ENCODE data around the gene PLA2G2E.
A peak's percentile ranks its signal among the peaks of the same experiment; 100 is the strongest.
"Not testable (repeated sequence)": the region's sequence is repeated elsewhere in the genome, so short reads cannot be mapped to it uniquely, and the experiment has no call there.

The PLA2G2E gene

GRCh38 chr1:19927130-19927421 is 3.7 kb upstream of the PLA2G2E start:
- DNase-seq, result not testable (repeated sequence)

DNA sequence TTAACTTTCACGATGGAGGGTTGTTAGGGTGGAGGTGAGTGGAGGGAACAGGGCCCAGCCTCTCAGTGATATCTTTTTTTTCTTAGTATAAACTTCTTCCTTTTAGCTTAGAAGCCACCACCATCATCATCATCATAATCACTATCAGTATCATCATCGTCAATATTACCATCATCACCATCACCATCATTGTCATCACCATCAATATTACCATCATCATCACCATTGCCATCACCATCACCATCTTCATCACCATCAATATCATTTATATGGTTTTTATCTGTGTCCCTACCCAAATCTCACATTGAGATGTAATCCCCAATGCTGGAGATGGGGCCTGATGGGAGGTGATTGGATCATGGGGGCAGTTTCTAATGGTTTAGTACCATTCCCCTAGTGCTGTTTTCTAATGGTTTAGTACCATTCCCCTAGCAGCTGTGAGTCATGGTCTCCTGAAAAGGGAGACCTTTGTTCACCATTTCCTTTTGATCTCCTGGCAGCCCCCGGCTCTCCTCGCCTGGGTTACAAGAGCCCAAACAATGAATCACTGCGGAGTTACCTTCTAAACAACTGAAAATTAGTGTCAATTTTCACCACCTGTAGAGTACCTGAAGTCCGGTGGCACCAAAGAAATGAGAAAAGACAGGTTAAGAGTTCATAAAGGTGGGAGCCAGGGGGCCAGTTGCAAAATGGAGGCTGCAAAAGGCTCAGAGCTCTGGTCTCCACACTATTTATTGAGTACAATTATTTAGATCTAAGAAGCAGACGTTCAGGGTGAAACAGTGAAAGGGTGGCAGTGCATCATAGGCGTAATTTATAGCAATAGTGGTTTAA is 3.1 kb upstream of the PLA2G2E start:
- no peak for DNase-seq

DNA sequence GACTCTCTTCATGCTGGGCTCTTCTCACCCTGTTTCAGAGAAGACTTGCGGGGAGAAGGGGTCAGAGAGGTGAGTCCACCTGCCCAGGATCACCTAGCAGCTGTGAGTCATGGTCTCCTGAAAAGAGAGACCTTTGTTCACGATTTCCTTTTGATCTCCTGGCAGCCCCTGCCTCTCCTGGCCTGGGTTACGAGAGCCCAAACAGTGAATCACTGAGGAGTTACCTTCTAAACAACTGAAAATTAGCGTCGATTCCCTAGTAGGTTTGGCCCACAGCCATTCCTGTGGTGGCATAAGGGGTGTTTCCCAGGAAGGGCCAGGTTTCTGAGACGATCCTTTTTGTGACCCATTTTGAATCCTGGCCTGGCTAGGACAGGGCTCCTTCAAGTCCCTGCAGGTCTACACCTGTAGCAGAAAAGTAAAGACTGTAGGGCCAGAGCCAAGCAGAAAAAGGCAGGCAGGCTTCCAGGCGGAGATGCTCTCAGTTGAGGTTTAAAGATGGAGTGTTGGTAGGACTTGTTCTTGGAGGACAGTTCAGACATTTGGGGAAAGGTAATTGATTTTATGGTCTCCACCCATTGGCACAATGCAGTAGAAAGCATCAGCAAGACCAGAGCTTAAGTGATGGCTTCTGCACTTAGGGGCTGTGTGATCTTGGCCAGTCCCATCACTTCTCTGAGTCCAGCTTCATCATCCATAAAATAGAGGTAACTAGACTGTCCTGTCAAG is 2.1 kb upstream of the PLA2G2E start:
- no peak for DNase-seq

GRCh38 chr1:19923953-19924346 is 533 bp upstream of the PLA2G2E start:
- DNase-seq, result no peak

GRCh38 chr1:19922015-19922688 is 1.3 kb downstream of the PLA2G2E start:
- DNase-seq, result no peak

DNA sequence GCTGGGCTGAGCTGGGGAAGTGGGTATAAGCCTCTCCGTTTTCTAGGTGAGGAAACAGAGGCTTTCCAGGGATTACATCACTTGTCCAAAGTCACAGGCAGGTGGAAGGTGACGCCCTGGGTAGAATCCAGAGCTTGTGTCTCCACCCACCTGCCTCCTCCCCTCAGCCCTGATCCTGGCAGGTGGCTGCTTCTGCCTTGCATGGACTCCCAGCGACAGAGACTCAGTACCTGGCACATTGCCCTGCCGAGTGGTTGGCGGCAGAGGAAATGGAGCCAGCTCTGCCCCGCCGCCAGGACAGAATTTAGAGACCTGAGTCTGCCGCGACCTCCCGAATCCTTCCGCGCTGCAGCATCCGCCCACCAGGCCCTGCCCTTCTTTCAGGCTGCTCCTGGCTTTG is 2.1 kb downstream of the PLA2G2E start:
- DNase-seq, result no peak

DNA sequence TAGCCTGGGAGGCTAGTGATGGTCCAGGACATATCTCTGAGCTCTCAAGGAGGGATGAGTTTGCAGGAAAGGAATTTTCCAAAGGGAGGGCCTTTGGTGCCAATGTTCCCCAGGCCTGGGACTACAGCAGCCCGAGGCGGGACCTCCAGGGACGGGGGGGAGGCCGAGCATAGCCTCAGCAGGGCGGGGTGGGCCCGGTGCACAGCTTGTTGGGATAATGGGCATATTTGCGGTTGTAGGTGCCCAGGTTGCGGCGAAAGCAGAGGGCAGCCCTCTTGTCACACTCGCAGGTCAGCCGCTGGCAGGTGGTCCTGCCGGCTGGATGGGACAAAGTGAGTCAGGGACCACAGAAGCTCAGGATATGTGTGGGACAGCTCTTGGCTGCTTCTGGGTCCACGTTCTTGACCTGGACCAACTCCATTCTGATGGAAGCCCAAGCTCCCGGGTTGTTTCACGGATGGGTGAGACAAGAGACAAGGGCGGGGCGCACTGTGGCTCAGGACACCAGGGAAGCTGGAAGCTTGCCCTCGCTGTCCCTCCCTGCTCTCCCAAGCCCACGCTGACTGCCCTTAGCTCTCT is 3.2 kb downstream of the PLA2G2E start:
- no peak for DNase-seq

GRCh38 chr1:19918057-19918456 is 5.4 kb downstream of the PLA2G2E start:
- DNase-seq, result peak; percentile 58

DNA sequence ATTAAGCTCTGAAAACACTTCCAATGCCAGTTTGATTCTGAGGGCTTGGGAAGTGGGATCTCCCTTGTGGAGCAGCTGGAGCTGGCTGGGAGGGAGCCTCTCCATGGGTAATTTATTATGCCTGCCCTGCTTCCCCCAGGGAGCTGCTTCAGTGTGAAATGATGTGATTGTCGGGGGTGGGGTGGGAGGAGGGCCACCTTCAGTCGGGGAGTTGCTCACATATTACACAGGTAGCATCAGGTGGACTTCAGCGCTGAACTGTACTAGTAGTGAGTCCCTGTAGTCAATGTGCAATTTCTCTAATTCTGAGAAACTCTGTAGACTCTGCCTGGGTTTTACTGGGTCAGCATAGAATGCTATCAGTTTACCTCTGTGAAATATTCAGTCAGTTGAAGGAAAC is 12.8 kb downstream of the PLA2G2E start:
- DNase-seq, result no peak

DNA sequence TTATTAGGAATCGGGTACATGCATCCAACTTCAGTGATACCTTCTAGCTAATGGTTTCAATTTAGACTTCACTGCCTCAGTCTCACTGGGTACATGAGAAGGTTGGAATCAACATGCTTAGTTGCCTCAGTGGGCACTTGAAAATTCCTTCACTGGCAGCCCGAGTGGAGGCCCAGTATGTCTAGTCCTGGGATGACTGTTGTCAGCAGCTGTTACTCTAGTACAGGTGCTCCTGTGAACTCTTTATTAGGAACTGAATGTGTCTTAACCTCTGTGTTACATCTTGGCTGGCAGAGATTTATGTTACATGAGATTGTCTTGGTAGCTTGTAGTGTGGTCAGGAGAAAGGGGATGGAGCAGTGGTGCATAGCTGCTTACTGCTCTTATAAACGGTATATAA is 13.4 kb downstream of the PLA2G2E start:
- DNase-seq, result no peak

GRCh38 chr1:19909392-19909791 is 14.0 kb downstream of the PLA2G2E start:
- DNase-seq, result no peak

DNA sequence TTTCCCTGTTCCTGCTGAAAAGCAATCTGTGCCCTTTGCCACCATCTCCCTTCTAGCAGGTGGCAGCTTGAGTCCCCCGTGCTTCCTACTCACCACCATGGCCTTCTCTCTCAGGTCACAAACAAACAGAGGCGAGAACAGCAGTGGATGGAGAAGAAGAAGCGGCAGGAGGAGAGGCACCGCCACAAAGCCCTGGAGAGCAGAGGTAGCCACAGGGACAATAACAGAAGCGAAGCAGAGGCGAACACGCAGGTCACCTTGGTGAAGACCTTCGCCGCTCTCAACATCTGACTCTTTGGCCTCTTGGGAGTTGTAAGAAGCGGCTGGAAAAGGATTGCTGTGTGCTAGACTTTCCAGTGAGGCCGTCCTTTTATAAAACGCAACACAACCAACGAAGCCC is 16.0 kb downstream of the PLA2G2E start:
- DNase-seq, result no peak

DNA sequence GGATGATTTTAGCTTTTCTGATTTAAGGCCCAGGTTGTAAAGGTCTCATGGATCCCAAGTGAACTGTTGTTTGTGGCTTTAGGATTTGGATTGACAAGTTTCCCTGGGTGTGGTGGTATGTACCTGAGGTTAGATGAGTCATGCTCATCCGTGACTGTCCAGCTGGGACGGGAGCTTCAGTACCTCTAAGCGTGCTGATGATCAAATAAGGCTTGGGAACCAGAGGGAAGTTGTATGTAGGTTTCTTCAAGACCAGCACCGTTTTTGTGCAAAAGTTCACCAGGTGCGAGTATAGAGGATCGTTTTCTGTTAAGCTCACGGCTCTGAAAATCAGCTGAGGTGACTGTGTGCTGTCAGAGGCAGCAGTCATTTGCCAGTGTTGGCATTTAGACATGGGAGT is 19.8 kb downstream of the PLA2G2E start:
- no peak for DNase-seq

- no peak for DNase-seq
Measured at GRCh38 chr1:19901653-19902052, 21.8 kb downstream of the PLA2G2E start.

DNA sequence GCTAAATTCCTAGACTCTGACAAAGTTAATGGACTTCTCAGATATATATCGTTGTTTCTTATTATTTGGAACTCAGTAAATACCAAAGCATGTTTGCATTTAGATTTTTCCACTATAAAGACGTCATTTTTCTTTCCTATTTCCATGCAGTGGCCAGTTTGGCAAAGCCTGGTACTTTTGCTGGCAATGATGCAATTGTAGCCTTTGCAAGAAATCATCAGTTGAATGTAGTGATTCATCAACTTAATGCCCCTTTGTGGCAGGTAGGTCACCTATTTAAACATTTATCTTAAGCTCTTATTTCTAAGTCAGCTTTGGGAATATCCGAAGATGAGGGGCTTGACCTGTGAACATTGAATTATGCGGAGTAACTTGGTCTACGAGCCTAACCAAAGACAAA is 29.2 kb downstream of the PLA2G2E start:
- DNase-seq, result no peak

DNA sequence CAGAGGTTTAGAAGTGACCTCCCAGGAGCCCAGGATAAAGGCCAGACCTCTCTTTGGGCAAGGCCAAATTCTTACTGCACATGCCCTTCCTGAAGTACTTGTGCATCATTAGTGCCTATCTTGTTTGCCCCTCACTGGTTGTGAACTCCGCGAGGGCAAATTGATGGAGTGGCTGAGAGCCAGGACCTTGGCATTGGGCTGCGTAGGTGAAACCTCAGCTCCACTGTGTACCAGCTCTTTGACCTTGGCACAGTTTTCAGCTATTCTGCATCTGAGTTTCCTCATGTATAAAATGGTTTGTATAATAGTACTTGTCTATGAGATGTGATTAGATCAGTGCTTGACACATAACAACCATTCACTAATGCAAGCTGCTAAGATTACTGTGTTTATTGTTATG is 29.7 kb downstream of the PLA2G2E start:
- DNase-seq, result no peak

- DNase-seq, result no peak
Measured at GRCh38 chr1:19892628-19893168, 30.7 kb downstream of the PLA2G2E start.

DNA sequence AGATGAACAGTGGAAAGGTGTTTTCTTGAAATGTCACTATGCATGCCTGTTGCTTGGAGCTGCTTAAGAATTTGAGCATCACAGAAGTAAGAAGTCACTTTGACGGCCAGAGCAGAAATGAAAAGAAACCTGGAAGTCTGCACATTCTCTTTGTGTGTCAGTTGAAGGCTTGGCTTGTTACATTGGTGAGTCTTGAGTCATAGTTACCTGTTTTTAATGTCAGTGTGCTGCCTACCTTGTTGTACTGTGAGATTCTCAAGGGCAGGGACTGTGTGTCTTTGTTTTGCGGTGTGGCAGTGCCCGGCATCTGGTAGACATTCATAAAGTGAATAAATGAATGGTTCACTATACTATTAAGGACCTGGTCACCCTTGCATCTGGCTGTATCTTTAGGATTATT is 31.3 kb downstream of the PLA2G2E start:
- no peak for DNase-seq

DNA sequence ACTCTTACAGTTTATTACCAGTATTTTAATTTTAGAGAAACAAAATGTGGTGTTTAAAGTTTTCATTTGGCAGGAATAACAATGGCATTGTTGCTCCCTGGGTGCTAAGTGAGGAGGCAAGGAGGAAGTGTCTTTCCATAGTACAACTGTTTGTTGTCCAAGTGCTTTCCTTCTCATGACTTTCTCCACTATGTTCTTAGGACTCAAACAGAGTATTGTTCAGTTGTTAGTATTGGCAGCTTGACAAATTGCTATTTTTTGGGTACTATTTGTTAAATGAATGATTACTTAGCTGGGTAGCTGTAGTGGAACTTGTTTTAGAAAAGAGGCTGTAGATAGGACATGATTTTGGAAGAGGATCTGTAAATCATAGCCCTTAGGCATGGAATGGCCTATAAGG is 33.8 kb downstream of the PLA2G2E start:
- DNase-seq, result no peak

GRCh38 chr1:19888112-19888511 is 35.3 kb downstream of the PLA2G2E start:
- no peak for DNase-seq

DNA sequence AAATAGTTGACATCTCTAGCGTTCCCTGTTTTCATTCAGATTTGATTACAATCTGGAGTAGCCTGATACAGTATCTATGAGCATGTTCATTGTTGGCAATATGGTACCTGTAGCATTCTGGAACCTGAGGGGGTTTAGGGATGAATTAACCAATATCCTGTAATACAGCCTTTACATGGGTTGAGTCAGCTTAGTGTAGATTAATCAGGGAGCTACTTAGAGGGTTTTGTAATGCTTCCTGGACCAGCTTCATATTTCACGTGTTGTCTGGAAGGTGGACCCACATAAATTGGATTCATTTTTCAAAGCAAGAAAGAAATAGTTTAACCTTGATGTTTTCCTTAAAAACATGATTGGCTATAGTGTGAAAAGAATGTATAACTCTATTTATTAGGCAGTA is 37.6 kb downstream of the PLA2G2E start:
- DNase-seq, result no peak

GRCh38 chr1:19884312-19884711 is 39.1 kb downstream of the PLA2G2E start:
- DNase-seq, result no peak

All from central memory CD4-positive, alpha-beta T cell (primary cell).